Activated T-helper 17 cell treated with anti-CD3 and anti-CD28 coated beads, Interleukin-2, amount 50 U/mL, for 72 hours (primary cell): ENCODE measurements around the gene PPP1R26. TPM values are rescaled to one million over a fixed set of nuclear protein-coding genes. Genes with fewer than 3 reads are reported as not detected.
A peak's percentile ranks its signal among the peaks of the same experiment; 100 is the strongest.

Source experiments
- ATAC-seq: fragments of 150-1000 bp; cut with Tn5 transposase; replicated peaks from 2 replicates; pipeline ENCODE4 v1.10.0; 2021; ENCODE audit warnings: mild to moderate bottlenecking, moderate library complexity
- H3K27ac Mint-ChIP-seq: one replicate; pipeline ENCODE4 v1.8.0; 2022; ENCODE audit warnings: mixed read lengths
- H3K27me3 Mint-ChIP-seq: one replicate; pipeline ENCODE4 v1.8.0; 2022; ENCODE audit warnings: mixed read lengths
- H3K36me3 Mint-ChIP-seq: one replicate; pipeline ENCODE4 v1.8.0; 2022; ENCODE audit warnings: low read depth, mild to moderate bottlenecking, mixed read lengths
- H3K4me1 Mint-ChIP-seq: one replicate; pipeline ENCODE4 v1.8.0; 2022; ENCODE audit warnings: mixed read lengths
- H3K4me3 Mint-ChIP-seq: one replicate; pipeline ENCODE4 v1.8.0; 2022; ENCODE audit warnings: mild to moderate bottlenecking, mixed read lengths
- H3K9me3 Mint-ChIP-seq: one replicate; pipeline ENCODE4 v1.8.0; 2022; ENCODE audit warnings: mixed read lengths
- total RNA-seq, 2 donors: library from RNA; stranded (reverse); gene quantifications; one replicate each; pipeline ENCODE4 v1.2.3, GENCODE V29; 2022

Gene PPP1R26
- total RNA-seq, 2 donors from 2014 or later, result 2.5 to 3.4 TPM

GRCh38 chr9:135536216-135536615, 56.6 kb downstream of the PPP1R26 start:
- H3K9me3 Mint-ChIP-seq, result no peaks in the 10 kb centered on the region
- peak; percentile 59 for ATAC-seq
- H3K4me3 Mint-ChIP-seq, result no peak overlapping the region
- H3K36me3 Mint-ChIP-seq, result no peaks in the 10 kb centered on the region
- H3K27me3 Mint-ChIP-seq, result peaks cover 51% of the 10 kb centered on the region
- no peaks in the 10 kb centered on the region for H3K4me1 Mint-ChIP-seq
- no peak overlapping the region for H3K27ac Mint-ChIP-seq

Other genes with a start within 250 kb of the PPP1R26 start
- gene MRPS2, start 20.9 kb downstream of the PPP1R26 start, total RNA-seq, result 10 to 100 TPM; 29.9 to 48.6 TPM
- gene LCN1, start 41.7 kb downstream of the PPP1R26 start, total RNA-seq, result not detected
- gene OBP2A, start 66.3 kb downstream of the PPP1R26 start, total RNA-seq, result not detected
- not detected for gene PAEP, start 82.0 kb downstream of the PPP1R26 start, total RNA-seq
- gene GLT6D1, start 159.8 kb downstream of the PPP1R26 start, total RNA-seq, result not detected
- not detected for gene LCN9, start 183.5 kb downstream of the PPP1R26 start, total RNA-seq
- gene SOHLH1, start 219.7 kb downstream of the PPP1R26 start, total RNA-seq, result not detected
- gene KCNT1, start 222.4 kb downstream of the PPP1R26 start, total RNA-seq, result not detected